SK-N-SH (cell line): ENCODE data around the gene CBFA2T3. TPM values are rescaled to one million over a fixed set of nuclear protein-coding genes. Genes with fewer than 3 reads are reported as not detected.

ENCODE experiments used
- CTCF ChIA-PET: fragments of 300-600, 350-600 bp; formaldehyde crosslinking; extraction: SDS; loops from one replicate; lab custom pipeline; 2021; lab: Yijun Ruan, JAX
- POLR2A ChIA-PET: fragments of 350-600 bp; sonication (Branson Sonifier 250); formaldehyde crosslinking; extraction: SDS; loops from one replicate; lab custom pipeline; 2020; ENCODE audit warnings: antibody characterized with exemption, inconsistent platforms; lab: Yijun Ruan, JAX
- DNase-seq: peaks from one replicate; pipeline ENCODE4 v3.0.0; 2012
- H2AFZ ChIP-seq: fragments of 200-600 bp; sonication (generic); 2 replicates; pipeline ENCODE4 v1.8.1; 2016; ENCODE audit warnings: antibody characterized with exemption, mild to moderate bottlenecking, low read depth
- H3F3A ChIP-seq: fragments of 200-600 bp; sonication (generic); replicated peaks from 2 replicates; pipeline ENCODE3; 2016; ENCODE audit warnings: antibody characterized with exemption, mild to moderate bottlenecking; ENCODE audit not compliant: insufficient read depth
- H3K27ac ChIP-seq, 2 experiments: fragments of 200-500 bp in 1 of 2; fragments of 200-600 bp in 1 of 2; sonication (Bioruptor generic) in 1 of 2; sonication (generic), shearing (Covaris generic) in 1 of 2; 2 replicates each; pipeline versions ENCODE4 v1.5.1 to v1.6.1; 2014 to 2016; ENCODE audit warnings: low read depth in 2 of 2, inconsistent platforms in 1 of 2, low read length in 1 of 2, mild to moderate bottlenecking in 1 of 2, mixed read lengths in 1 of 2
- H3K27me3 ChIP-seq: fragments of 200-600 bp; sonication (generic), shearing (Covaris generic); 2 replicates; pipeline ENCODE4 v1.6.1; 2016; ENCODE audit warnings: mixed run types; ENCODE audit not compliant: insufficient read depth
- H3K36me3 ChIP-seq, 2 experiments: fragments of 200-500 bp in 1 of 2; fragments of 200-600 bp in 1 of 2; sonication (Bioruptor generic) in 1 of 2; sonication (generic) in 1 of 2; replicated peaks in 1 of 2; 2 replicates each; pipeline versions ENCODE3 to v1.5.1; 2014 to 2016; ENCODE audit warnings: low read length in 1 of 2, mild to moderate bottlenecking in 1 of 2; ENCODE audit not compliant: insufficient read depth in 2 of 2, control insufficient read depth in 1 of 2
- H3K4me1 ChIP-seq, 2 experiments: fragments of 200-500 bp in 1 of 2; fragments of 200-600 bp in 1 of 2; sonication (Bioruptor generic) in 1 of 2; sonication (generic), shearing (Covaris generic) in 1 of 2; 2 replicates each; pipeline versions ENCODE4 v1.5.1 to v1.6.1; 2014 to 2016; ENCODE audit warnings: low read depth in 1 of 2, low read length in 1 of 2, mixed run types in 1 of 2; ENCODE audit not compliant: insufficient read depth in 2 of 2, control insufficient read depth in 1 of 2
- H3K4me2 ChIP-seq: fragments of 200-600 bp; sonication (generic), shearing (Covaris generic); 2 replicates; pipeline ENCODE4 v1.6.1; 2017; ENCODE audit warnings: mixed run types
- H3K4me3 ChIP-seq, 2 experiments: fragments of 200-500 bp in 1 of 2; fragments of 200-600 bp in 1 of 2; sonication (Bioruptor generic) in 1 of 2; sonication (generic), shearing (Covaris generic) in 1 of 2; 2 replicates each; pipeline versions ENCODE4 v1.5.1 to v1.8.1; 2014 to 2016; ENCODE audit warnings: low read depth in 2 of 2, inconsistent platforms in 1 of 2, low read length in 1 of 2, mild to moderate bottlenecking in 1 of 2, mixed read lengths in 1 of 2, moderate library complexity in 1 of 2
- H3K79me2 ChIP-seq: fragments of 200-600 bp; sonication (generic); 2 replicates; pipeline ENCODE4 v1.8.1; 2017; ENCODE audit warnings: mild to moderate bottlenecking; ENCODE audit not compliant: insufficient read depth
- H3K9ac ChIP-seq: fragments of 200-600 bp; sonication (generic); 2 replicates; pipeline ENCODE4 v1.6.1; 2017; ENCODE audit warnings: mixed run types
- H3K9me2 ChIP-seq: fragments of 200-600 bp; sonication (generic); 2 replicates; pipeline ENCODE4 v1.6.1; 2017; ENCODE audit warnings: mixed run types
- H3K9me3 ChIP-seq: fragments of 200-600 bp; sonication (generic); 2 replicates; pipeline ENCODE4 v1.6.1; 2017; ENCODE audit warnings: mixed run types, mild to moderate bottlenecking, moderate library complexity
- H4K20me1 ChIP-seq: fragments of 200-600 bp; sonication (generic); 2 replicates; pipeline ENCODE4 v1.6.1; 2017; ENCODE audit warnings: mild to moderate bottlenecking, mixed run types; ENCODE audit not compliant: insufficient read depth
- ELF1 ChIP-seq: IDR thresholded peaks from 2 replicates; pipeline ENCODE4 v1.4.0; 2012
- EP300 ChIP-seq, 2 experiments: IDR thresholded peaks; 2 replicates each; pipeline versions ENCODE4 v1.4.0 to v1.6.1; 2012; ENCODE audit warnings: borderline replicate concordance in 1 of 2, low read depth in 1 of 2, low read length in 1 of 2
- GABPA ChIP-seq: IDR thresholded peaks from 2 replicates; pipeline ENCODE4 v1.4.0; 2012; ENCODE audit warnings: low read depth, mild to moderate bottlenecking
- JUND ChIP-seq: IDR thresholded peaks from 2 replicates; pipeline ENCODE4 v1.4.0; 2012
- MAX ChIP-seq: IDR thresholded peaks from 2 replicates; pipeline ENCODE4 v1.4.0; 2012; ENCODE audit warnings: low read depth
- MEF2A ChIP-seq: IDR thresholded peaks from 2 replicates; pipeline ENCODE4 v1.4.0; 2012; ENCODE audit warnings: low read depth, borderline replicate concordance
- MXI1 ChIP-seq: IDR thresholded peaks from 2 replicates; pipeline ENCODE4 v1.6.1; 2012; ENCODE audit warnings: mild to moderate bottlenecking, low read depth, low read length, improper control_type of control experiment
- NRF1 ChIP-seq: IDR thresholded peaks from 2 replicates; pipeline ENCODE4 v1.6.1; 2012; ENCODE audit warnings: low read depth, mild to moderate bottlenecking, low read length
- POLR2AphosphoS5 ChIP-seq: IDR thresholded peaks from 2 replicates; pipeline ENCODE4 v1.6.1; 2012; ENCODE audit warnings: low read depth, low read length
- RFX5 ChIP-seq: IDR thresholded peaks from 2 replicates; pipeline ENCODE4 v1.6.1; 2012; ENCODE audit warnings: mild to moderate bottlenecking, improper control_type of control experiment, low read length
- RXRA ChIP-seq: IDR thresholded peaks from 2 replicates; pipeline ENCODE4 v1.4.0; 2012; ENCODE audit warnings: low read depth, mild to moderate bottlenecking, borderline replicate concordance
- SIN3A ChIP-seq: IDR thresholded peaks from 2 replicates; pipeline ENCODE4 v1.6.1; 2012; ENCODE audit warnings: low read depth, mild to moderate bottlenecking, low read length, moderate library complexity, borderline replicate concordance
- SMC3 ChIP-seq: IDR thresholded peaks from 2 replicates; pipeline ENCODE4 v1.6.1; 2012; ENCODE audit warnings: low read depth, low read length, improper control_type of control experiment
- TAF1 ChIP-seq: IDR thresholded peaks from 2 replicates; pipeline ENCODE4 v1.6.1; 2012; ENCODE audit warnings: low read depth, mild to moderate bottlenecking, low read length, moderate library complexity, borderline replicate concordance
- TCF12 ChIP-seq: IDR thresholded peaks from 2 replicates; pipeline ENCODE4 v1.4.0; 2012
- USF2 ChIP-seq: fragments of 150-350 bp; IDR thresholded peaks from 2 replicates; pipeline ENCODE4 v1.6.1; 2017; ENCODE audit warnings: antibody characterized with exemption, low read length, low read depth, borderline replicate concordance
- YY1 ChIP-seq: IDR thresholded peaks from 2 replicates; pipeline ENCODE4 v1.4.0; 2012; ENCODE audit warnings: low read depth, mild to moderate bottlenecking
- WGBS: methylation state at CpG from one replicate; pipeline ENCODE4 v1.1.6; 2017; ENCODE audit warnings: low lambda C conversion rate; 5-methylcytosine and 5-hydroxymethylcytosine counted together
- polyA plus RNA-seq, 3 experiments: library from polyadenylated mRNA; depleted of rRNA; stranded (reverse); fragments of >200 nt; gene quantifications; 2 replicates each; pipeline ENCODE4 v1.2.3, GENCODE V29; 2012
- TF ChIP-seq, protein P1 (sequence below): fragments of 150-350 bp; IDR thresholded peaks from 2 replicates; pipeline ENCODE4 v1.6.1; 2016; ENCODE audit warnings: mild to moderate bottlenecking, low read depth, low read length
- TF ChIP-seq, protein P2 (sequence below): fragments of 200-600 bp; sonication (generic); IDR thresholded peaks from 2 replicates; pipeline ENCODE4 v1.6.1; 2017; ENCODE audit warnings: antibody characterized with exemption, mild to moderate bottlenecking, moderate library complexity
- TF ChIP-seq, protein P3 (sequence below): IDR thresholded peaks from 2 replicates; pipeline ENCODE4 v1.4.0; 2012; ENCODE audit warnings: low read depth, borderline replicate concordance
- TF ChIP-seq, protein P4 (sequence below): IDR thresholded peaks from 2 replicates; pipeline ENCODE4 v1.4.0; 2012; ENCODE audit warnings: low read depth, borderline replicate concordance

The CBFA2T3 gene
- polyA plus RNA-seq, 1 of the 3 experiments (the other 2 are of a cell fraction): not detected

GRCh38 chr16:88953003-88953690 lies 23.9 kb downstream of the CBFA2T3 start:
- Histone ChIP-seq H3K9me2 (no peaks in the 10 kb centered on the region), H3K4me1 (no peaks in the 10 kb centered on the region), H3F3A (no peaks in the 10 kb centered on the region), H3K27ac (no peak overlapping the region), H3K27me3 (peaks cover 67% of the 10 kb centered on the region), H3K9me3 (no peaks in the 10 kb centered on the region), H3K4me3 (no peak overlapping the region), H3K9ac (no peak overlapping the region), H2AFZ (no peak overlapping the region), H3K4me2 (no peak overlapping the region), H3K79me2 (no peaks in the 10 kb centered on the region), H3K36me3 (no peaks in the 10 kb centered on the region), H4K20me1 (no peaks in the 10 kb centered on the region)
- ChIA-PET POLR2A (no interaction called here), CTCF (interaction anchor here (0.9 to 1.4 kb wide), 2 partner anchors 11 to 135 kb away, joined by 3 read pairs; no protein-coding TSS in a partner anchor)
- 48% methylated on average over 12 of the region's 28 CpGs for WGBS
- no peak for TF ChIP-seq JUND
- TF ChIP-seq SMC3: no peak
- TF ChIP-seq, protein P1, sequence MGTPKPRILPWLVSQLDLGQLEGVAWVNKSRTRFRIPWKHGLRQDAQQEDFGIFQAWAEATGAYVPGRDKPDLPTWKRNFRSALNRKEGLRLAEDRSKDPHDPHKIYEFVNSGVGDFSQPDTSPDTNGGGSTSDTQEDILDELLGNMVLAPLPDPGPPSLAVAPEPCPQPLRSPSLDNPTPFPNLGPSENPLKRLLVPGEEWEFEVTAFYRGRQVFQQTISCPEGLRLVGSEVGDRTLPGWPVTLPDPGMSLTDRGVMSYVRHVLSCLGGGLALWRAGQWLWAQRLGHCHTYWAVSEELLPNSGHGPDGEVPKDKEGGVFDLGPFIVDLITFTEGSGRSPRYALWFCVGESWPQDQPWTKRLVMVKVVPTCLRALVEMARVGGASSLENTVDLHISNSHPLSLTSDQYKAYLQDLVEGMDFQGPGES: no peak
- no peak for DNase-seq

- peaks cover 67% of the 10 kb centered on the region for H3K27me3 ChIP-seq
- WGBS: 5% methylated on average over 9 of the region's 11 CpGs
- DNase-seq: no peak
- H3K9ac ChIP-seq: no peak overlapping the region
- no peaks in the 10 kb centered on the region for H3K79me2 ChIP-seq
- H3K4me3 ChIP-seq: no peak overlapping the region
- no peaks in the 10 kb centered on the region for H3K9me2 ChIP-seq
- ChIA-PET CTCF (interaction anchor here (1.4 kb wide), 1 partner anchor 134 kb away, joined by 3 read pairs; no protein-coding TSS in a partner anchor), POLR2A (no interaction called here)
- no peaks in the 10 kb centered on the region for H4K20me1 ChIP-seq
- H3K27ac ChIP-seq: no peak overlapping the region
- no peaks in the 10 kb centered on the region for H3K9me3 ChIP-seq
- no peaks in the 10 kb centered on the region for H3K4me1 ChIP-seq
- H2AFZ ChIP-seq: no peak overlapping the region
- H3K36me3 ChIP-seq: no peaks in the 10 kb centered on the region
- no peak for TF ChIP-seq GABPA
- no peak for TF ChIP-seq JUND
- TF ChIP-seq USF2: no peak
- TF ChIP-seq YY1: no peak
- no peak for TF ChIP-seq MXI1
- no peak for TF ChIP-seq TCF12
- no peak for TF ChIP-seq RXRA
- no peak for TF ChIP-seq POLR2AphosphoS5
- TF ChIP-seq SIN3A: no peak
- TF ChIP-seq TAF1: no peak
- no peak for TF ChIP-seq SMC3
- TF ChIP-seq, protein P2, sequence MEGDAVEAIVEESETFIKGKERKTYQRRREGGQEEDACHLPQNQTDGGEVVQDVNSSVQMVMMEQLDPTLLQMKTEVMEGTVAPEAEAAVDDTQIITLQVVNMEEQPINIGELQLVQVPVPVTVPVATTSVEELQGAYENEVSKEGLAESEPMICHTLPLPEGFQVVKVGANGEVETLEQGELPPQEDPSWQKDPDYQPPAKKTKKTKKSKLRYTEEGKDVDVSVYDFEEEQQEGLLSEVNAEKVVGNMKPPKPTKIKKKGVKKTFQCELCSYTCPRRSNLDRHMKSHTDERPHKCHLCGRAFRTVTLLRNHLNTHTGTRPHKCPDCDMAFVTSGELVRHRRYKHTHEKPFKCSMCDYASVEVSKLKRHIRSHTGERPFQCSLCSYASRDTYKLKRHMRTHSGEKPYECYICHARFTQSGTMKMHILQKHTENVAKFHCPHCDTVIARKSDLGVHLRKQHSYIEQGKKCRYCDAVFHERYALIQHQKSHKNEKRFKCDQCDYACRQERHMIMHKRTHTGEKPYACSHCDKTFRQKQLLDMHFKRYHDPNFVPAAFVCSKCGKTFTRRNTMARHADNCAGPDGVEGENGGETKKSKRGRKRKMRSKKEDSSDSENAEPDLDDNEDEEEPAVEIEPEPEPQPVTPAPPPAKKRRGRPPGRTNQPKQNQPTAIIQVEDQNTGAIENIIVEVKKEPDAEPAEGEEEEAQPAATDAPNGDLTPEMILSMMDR: no peak
- TF ChIP-seq, protein P3, sequence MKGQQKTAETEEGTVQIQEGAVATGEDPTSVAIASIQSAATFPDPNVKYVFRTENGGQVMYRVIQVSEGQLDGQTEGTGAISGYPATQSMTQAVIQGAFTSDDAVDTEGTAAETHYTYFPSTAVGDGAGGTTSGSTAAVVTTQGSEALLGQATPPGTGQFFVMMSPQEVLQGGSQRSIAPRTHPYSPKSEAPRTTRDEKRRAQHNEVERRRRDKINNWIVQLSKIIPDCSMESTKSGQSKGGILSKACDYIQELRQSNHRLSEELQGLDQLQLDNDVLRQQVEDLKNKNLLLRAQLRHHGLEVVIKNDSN: no peak
- TF ChIP-seq, protein P4, sequence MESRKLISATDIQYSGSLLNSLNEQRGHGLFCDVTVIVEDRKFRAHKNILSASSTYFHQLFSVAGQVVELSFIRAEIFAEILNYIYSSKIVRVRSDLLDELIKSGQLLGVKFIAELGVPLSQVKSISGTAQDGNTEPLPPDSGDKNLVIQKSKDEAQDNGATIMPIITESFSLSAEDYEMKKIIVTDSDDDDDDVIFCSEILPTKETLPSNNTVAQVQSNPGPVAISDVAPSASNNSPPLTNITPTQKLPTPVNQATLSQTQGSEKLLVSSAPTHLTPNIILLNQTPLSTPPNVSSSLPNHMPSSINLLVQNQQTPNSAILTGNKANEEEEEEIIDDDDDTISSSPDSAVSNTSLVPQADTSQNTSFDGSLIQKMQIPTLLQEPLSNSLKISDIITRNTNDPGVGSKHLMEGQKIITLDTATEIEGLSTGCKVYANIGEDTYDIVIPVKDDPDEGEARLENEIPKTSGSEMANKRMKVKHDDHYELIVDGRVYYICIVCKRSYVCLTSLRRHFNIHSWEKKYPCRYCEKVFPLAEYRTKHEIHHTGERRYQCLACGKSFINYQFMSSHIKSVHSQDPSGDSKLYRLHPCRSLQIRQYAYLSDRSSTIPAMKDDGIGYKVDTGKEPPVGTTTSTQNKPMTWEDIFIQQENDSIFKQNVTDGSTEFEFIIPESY: no peak
- TF ChIP-seq ELF1: no peak
- no peak for TF ChIP-seq RFX5
- no peak for TF ChIP-seq MAX
- TF ChIP-seq NRF1: no peak
- TF ChIP-seq MEF2A: no peak
- TF ChIP-seq EP300 (IDR thresholded peaks at IDR 0.05; ENCODE audit: borderline replicate concordance in 1 of 2, low read depth in 1 of 2, low read length in 1 of 2): no peak
- no peak overlapping the region for H3K4me2 ChIP-seq
- H3F3A ChIP-seq: no peaks in the 10 kb centered on the region
Observed at GRCh38 chr16:88951989-88952388, 25.0 kb downstream of the CBFA2T3 start.
